Prostate gland (tissue), 2 donors: Measurements from ENCODE around the gene LRBA.

ENCODE experiments used
- CTCF ChIP-seq, 4 experiments: fragments of 200-600 bp in 2 of 4; fragments of 450-650 bp in 2 of 4; sonication (generic) in 2 of 4; IDR thresholded peaks; 1 replicate in 3 of 4; 2 replicates in 1 of 4; pipeline ENCODE4 v1.5.1; 2016 to 2019; ENCODE audit warnings: antibody characterized with exemption in 4 of 4, mild to moderate bottlenecking in 2 of 4, moderate library complexity in 2 of 4
- POLR2A ChIP-seq: fragments of 450-650 bp; IDR thresholded peaks from one replicate; pipeline ENCODE4 v1.6.1; 2016; ENCODE audit warnings: antibody characterized with exemption, mild to moderate bottlenecking

GRCh38 chr4:150299816-150300215 lies 715.3 kb downstream of the LRBA start:
- TF ChIP-seq CTCF (IDR thresholded peaks at IDR 0.05) (no peak), POLR2A (no peak)
